Left lobe of liver (tissue), 2 donors: ENCODE data around the gene VPS9D1. TPM values are rescaled to one million over a fixed set of nuclear protein-coding genes. Genes with fewer than 3 reads are reported as not detected.

ENCODE experiments used
- ATAC-seq: fragments of 200-7000 bp; cut with Tn5 transposase; one replicate; pipeline ENCODE4 v1.9.1; 2020; ENCODE audit warnings: mild to moderate bottlenecking, moderate library complexity
- DNase-seq: peaks from one replicate; pipeline ENCODE4 v3.0.0-alpha.2; 2020; ENCODE audit warnings: low spot score
- total RNA-seq: library from RNA; stranded (reverse); gene quantifications from one replicate; pipeline ENCODE4 v1.2.1, GENCODE V29; 2021
- donor health status: DM: no; HTN: no; CAD: no; lungs with moderate emphysema.
- donor health status: DM: no; HTN: yes; CAD: no.

Gene VPS9D1
- total RNA-seq, 1 donor from 2014 or later: 15.0 TPM

GRCh38 chr16:89733322-89733721, 12.6 kb upstream of the VPS9D1 start:
- DNase-seq (no peak), ATAC-seq (no peak)

- ATAC-seq: no peak
- no peak for DNase-seq
Observed at GRCh38 chr16:89732918-89733242, 12.2 kb upstream of the VPS9D1 start.

GRCh38 chr16:89732142-89732917, 11.6 kb upstream of the VPS9D1 start:
- no peak for DNase-seq
- no peak for ATAC-seq

GRCh38 chr16:89730610-89731234, 10.0 kb upstream of the VPS9D1 start:
- DNase-seq (no peak), ATAC-seq (no peak)

GRCh38 chr16:89729863-89730593, 9.3 kb upstream of the VPS9D1 start:
- DNase-seq (peak; percentile 83), ATAC-seq (peak; percentile 94)

DNA sequence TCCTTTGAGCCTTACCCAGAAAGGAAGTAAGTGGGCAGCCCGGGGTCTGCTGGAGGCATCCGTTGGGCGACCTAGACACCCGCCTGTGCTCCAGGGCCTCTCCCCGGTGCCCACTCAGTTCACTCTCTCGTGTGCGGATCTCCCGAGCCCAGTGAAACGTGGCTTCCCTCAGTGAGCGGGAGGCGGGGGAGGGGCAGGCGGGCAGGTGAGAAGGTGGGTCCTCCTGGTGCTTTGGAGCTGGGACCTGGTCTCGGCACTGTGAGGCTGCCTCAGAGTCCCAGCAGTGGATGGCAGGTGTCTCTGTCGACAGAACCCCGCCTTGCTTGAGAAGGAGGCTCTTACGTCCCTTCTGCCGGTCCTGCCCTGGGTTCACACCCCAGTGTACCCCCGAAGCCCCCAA, 8.6 kb upstream of the VPS9D1 start:
- DNase-seq: no peak
- ATAC-seq: peak; percentile 9

GRCh38 chr16:89727406-89728120, 6.9 kb upstream of the VPS9D1 start:
- DNase-seq (no peak), ATAC-seq (no peak)

DNA sequence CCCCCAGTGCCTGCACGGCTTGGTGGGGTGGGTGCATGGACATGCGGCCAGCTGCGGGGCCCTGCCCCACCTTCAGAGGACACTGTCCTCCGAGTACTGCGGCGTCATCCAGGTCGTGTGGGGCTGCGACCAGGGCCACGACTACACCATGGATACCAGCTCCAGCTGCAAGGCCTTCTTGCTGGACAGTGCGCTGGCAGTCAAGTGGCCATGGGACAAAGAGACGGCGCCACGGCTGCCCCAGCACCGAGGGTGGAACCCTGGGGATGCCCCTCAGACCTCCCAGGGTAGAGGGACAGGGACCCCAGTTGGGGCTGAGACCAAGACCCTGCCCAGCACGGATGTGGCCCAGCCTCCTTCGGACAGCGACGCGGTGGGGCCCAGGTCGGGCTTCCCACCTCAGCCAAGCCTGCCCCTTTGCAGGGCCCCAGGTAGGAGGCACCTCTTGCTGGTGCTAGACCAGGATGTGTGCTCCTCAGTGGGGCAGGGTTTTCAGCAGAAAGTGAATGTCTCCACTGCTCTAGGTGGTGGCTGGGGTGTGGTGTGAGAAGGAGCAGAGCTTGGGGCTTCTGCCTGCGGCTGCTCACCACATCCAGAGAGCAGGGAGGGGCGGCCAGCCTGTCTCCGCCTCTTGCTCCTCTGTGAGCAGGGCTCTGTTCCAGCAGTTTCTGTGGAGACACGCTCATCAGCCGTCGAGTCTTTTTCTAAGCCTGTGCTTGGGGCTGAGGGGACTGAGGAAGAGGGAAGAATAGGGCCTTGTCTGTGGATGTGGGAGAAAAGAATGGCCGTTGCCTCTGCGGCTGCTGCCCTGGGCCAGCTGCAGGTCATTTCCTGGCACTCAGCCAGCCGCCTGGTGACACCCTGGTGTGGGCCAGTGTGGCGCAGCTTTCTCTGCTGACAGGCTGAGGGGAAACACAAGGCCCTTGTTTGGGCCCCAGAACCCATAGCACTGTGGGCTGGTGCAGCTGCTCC, 2.9 kb upstream of the VPS9D1 start:
- no peak for DNase-seq
- ATAC-seq: no peak

DNA sequence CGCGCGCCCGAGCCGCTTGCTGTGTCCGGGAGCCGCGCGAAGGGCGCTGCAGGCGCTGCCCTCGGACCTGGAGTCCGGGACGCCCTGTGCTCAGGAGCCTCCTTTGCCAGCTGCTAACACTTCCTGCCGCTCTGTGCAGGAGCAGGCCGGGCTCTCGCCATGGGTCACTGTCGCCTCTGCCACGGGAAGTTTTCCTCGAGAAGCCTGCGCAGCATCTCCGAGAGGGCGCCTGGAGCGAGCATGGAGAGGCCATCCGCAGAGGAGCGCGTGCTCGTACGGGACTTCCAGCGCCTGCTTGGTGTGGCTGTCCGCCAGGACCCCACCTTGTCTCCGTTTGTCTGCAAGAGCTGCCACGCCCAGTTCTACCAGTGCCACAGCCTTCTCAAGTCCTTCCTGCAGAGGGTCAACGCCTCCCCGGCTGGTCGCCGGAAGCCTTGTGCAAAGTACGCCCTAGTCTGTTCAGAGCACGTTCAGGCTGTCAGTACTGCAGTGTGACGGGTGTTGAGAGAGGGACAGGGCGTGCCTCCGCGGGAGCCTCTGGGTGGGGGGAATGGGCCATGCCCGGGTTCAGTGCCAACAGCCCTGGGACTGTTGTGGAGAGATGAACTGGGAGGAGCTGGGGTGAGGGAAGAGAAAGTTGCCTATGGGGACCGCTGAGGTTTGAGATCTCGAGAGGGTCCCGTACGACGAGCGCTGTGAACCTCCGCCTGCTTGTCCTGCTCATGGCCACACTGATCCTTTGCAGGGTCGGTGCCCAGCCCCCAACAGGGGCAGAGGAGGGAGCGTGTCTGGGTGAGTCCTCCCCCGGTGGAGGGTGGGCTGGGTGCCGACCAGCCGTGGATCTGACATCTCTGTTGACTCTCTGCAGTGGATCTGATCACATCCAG, 1.9 kb upstream of the VPS9D1 start:
- peak; percentile 4 for ATAC-seq
- DNase-seq: peak; percentile 65

GRCh38 chr16:89721546-89722391, 1.1 kb upstream of the VPS9D1 start:
- ATAC-seq (peak; percentile 33), DNase-seq (peak; percentile 77)

- ATAC-seq (peak; percentile 51), DNase-seq (peak; percentile 82)
Observed at GRCh38 chr16:89720551-89720812, 216 bp downstream of the VPS9D1 start.

GRCh38 chr16:89717688-89718505, 2.8 kb downstream of the VPS9D1 start:
- no peak for ATAC-seq
- DNase-seq: no peak

DNA sequence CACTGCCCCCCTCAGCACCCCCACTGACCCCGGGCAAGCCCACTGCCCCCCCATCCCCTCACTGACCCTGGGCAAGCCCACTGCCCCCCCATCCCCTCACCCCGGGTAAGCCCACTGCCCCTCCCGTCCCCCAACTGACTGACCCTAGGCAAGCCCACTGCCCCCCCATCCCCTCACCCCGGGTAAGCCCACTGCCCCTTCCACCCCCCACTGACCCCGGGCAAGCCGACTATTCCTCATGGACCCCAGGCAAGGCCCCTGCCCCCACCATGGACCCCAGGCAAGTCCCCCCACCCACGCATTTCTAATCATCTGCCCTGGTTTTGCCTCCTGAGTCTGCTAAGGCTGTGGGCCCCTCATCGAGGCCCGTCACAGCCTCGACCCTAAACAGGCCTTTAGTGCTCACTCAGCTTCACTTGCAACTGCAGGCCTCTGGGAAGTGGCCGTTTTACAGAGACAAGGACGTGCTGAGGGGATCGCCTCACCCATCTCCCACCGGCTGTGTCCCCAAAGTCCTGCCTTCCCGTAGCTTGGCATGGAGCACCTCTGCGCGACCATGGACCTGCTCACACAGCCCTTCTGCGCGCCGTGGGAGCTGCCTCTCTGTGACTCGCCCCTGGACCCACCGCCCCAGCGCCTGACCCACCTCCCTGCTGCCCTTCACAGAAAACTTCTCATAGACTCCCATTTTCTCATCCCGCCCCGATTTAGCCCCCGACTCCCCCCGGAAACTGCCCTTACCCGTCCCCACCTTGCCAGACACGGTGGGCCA, 3.6 kb downstream of the VPS9D1 start:
- DNase-seq (no peak), ATAC-seq (no peak)

GRCh38 chr16:89716493-89716892, 4.2 kb downstream of the VPS9D1 start:
- no peak for DNase-seq
- no peak for ATAC-seq

DNA sequence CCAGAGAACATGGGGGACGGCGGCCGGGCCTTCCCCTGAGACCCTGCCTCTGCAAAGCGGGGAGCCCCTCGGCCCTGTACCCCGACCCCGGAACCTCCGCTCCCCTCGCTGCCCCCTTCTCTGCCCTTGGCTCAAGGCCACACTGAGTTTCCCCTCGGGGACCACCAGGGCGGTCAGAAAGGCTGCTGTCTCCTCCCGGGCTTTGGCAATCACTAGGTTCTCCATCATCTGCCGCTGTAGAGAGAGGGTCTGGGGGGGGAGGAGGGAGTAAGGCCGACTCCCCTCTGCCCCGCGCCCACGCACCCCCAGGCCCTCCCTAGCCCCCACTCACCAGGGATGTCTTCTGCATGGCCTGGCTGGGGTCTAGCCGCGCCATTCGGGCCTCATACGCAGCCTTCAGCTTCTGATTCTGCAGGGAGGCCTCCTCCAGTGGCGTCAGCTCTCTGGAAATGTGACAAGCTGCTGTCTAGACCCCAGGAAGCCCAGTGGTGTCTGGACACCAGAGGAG, 8.4 kb downstream of the VPS9D1 start:
- DNase-seq (no peak), ATAC-seq (no peak)

- DNase-seq: no peak
- peak; percentile 77 for ATAC-seq
Observed at GRCh38 chr16:89711601-89712273, 9.0 kb downstream of the VPS9D1 start.
